Tibial nerve (tissue), 3 donors: Measurements from ENCODE around the gene GPHN.

Experiments
- POLR2A ChIP-seq, 2 donors: fragments of 450-650 bp; IDR thresholded peaks; one replicate each; pipeline ENCODE4 v1.6.1; 2017; ENCODE audit warnings: antibody characterized with exemption in 2 of 2, mild to moderate bottlenecking in 2 of 2, moderate library complexity in 2 of 2
- TF ChIP-seq, protein P1 (sequence below), 5 experiments: fragments of 200-600 bp in 3 of 5; fragments of 450-650 bp in 2 of 5; sonication (generic) in 3 of 5; IDR thresholded peaks; one replicate each; pipeline ENCODE4 v1.5.1; 2016 to 2019; ENCODE audit warnings: antibody characterized with exemption in 5 of 5, mild to moderate bottlenecking in 3 of 5, moderate library complexity in 2 of 5

DNA sequence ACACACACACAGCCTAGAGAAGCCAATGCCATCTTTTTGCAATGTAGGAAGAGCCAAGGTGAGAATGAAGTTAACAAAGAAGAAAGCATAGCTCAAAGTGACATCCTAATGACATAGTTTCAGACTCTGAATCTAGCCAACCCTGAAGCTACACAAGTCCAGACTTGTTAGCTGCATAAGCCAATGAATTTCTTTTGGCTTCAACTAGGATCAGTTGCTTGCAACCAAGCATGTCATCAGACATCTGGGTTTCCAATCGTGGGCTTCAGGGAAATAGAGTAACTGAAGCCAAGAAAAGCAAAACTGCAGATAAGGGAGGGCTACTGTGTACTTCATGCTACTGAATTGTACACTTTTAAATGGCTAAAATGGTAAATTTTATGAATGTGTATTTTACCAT is 4.4 kb upstream of the GPHN start:
- TF ChIP-seq, protein P1, sequence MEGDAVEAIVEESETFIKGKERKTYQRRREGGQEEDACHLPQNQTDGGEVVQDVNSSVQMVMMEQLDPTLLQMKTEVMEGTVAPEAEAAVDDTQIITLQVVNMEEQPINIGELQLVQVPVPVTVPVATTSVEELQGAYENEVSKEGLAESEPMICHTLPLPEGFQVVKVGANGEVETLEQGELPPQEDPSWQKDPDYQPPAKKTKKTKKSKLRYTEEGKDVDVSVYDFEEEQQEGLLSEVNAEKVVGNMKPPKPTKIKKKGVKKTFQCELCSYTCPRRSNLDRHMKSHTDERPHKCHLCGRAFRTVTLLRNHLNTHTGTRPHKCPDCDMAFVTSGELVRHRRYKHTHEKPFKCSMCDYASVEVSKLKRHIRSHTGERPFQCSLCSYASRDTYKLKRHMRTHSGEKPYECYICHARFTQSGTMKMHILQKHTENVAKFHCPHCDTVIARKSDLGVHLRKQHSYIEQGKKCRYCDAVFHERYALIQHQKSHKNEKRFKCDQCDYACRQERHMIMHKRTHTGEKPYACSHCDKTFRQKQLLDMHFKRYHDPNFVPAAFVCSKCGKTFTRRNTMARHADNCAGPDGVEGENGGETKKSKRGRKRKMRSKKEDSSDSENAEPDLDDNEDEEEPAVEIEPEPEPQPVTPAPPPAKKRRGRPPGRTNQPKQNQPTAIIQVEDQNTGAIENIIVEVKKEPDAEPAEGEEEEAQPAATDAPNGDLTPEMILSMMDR (IDR thresholded peaks at IDR 0.05), result no peak
- no peak for TF ChIP-seq POLR2A (IDR thresholded peaks at IDR 0.05)
